GM21515 (cell line): ENCODE data around the gene ASB10.

Experiments
- ATAC-seq: cut with Tn5 transposase; IDR thresholded peaks from one replicate; pipeline ENCODE4 v1.9.1; 2021; ENCODE audit not compliant: unreplicated experiment

Gene ASB10

GRCh38 chr7:151186640-151187408, at the start of gene ASB10:
ASB10 (minus strand) TSS chr7:151187250; CDS start chr7:151187130, 120 bp downstream.
- no peak for ATAC-seq

GRCh38 chr7:151236406-151236805, 49.4 kb upstream of the ASB10 start:
- ATAC-seq, result no peak

- ATAC-seq, result no peak
Measured at GRCh38 chr7:151235091-151235787, 48.2 kb upstream of the ASB10 start.

- ATAC-seq, result no peak
Measured at GRCh38 chr7:151233804-151234203, 46.8 kb upstream of the ASB10 start.

- no peak for ATAC-seq
Measured at GRCh38 chr7:151232917-151233701, 46.1 kb upstream of the ASB10 start.

- ATAC-seq, result peak; percentile 96
Measured at GRCh38 chr7:151232091-151232916, 45.3 kb upstream of the ASB10 start, which contains the start of gene CHPF2. CHPF2 (plus strand) TSS chr7:151232483; CDS start chr7:151234012, 1,529 bp downstream.

GRCh38 chr7:151231080-151231479, 44.0 kb upstream of the ASB10 start:
- no peak for ATAC-seq

GRCh38 chr7:151229249-151229648, 42.2 kb upstream of the ASB10 start:
- no peak for ATAC-seq

- ATAC-seq, result no peak
Measured at GRCh38 chr7:151228024-151228866, 41.2 kb upstream of the ASB10 start.

- peak; percentile 99 for ATAC-seq
Measured at GRCh38 chr7:151226875-151227782, 40.1 kb upstream of the ASB10 start, which contains the start of gene ABCF2. ABCF2 (minus strand) TSS chr7:151227205; CDS start chr7:151226458, 747 bp downstream.

GRCh38 chr7:151226560-151226874, 39.5 kb upstream of the ASB10 start:
- no peak for ATAC-seq

GRCh38 chr7:151225948-151226510, 39.0 kb upstream of the ASB10 start:
- no peak for ATAC-seq

GRCh38 chr7:151223728-151224127, 36.7 kb upstream of the ASB10 start:
- ATAC-seq, result no peak

- no peak for ATAC-seq
Measured at GRCh38 chr7:151218170-151218569, 31.1 kb upstream of the ASB10 start.

- ATAC-seq, result no peak
Measured at GRCh38 chr7:151215396-151215795, 28.3 kb upstream of the ASB10 start.

GRCh38 chr7:151213826-151214225, 26.8 kb upstream of the ASB10 start:
- no peak for ATAC-seq

GRCh38 chr7:151212626-151213025, 25.6 kb upstream of the ASB10 start:
- ATAC-seq, result no peak

GRCh38 chr7:151211155-151211772, 24.2 kb upstream of the ASB10 start:
- no peak for ATAC-seq
